Activated naive CD8-positive, alpha-beta T cell treated with anti-CD3 and anti-CD28 coated beads, Interleukin-2, amount 10 ng/mL, durations not matched to agents 7 days and 5 days (primary cell): ENCODE measurements around the gene PDX1. TPM values are rescaled to one million over a fixed set of nuclear protein-coding genes. Genes with fewer than 3 reads are reported as not detected.

Experiments
- ATAC-seq: fragments of 150-1000 bp; cut with Tn5 transposase; one replicate; pipeline ENCODE4 v1.10.0; 2021; ENCODE audit warnings: low read depth, moderate library complexity
- POLR2A ChIA-PET: fragments of 350-600 bp; sonication (Branson Sonifier 250); formaldehyde crosslinking; loops from one replicate; lab custom pipeline; 2021; ENCODE audit warnings: antibody characterized with exemption; lab: Charles Lee
- DNase-seq: peaks from one replicate; pipeline ENCODE4 v3.0.0; 2021
- H3K27ac Mint-ChIP-seq: one replicate; pipeline ENCODE4 v1.8.0; 2022; ENCODE audit warnings: mild to moderate bottlenecking, mixed read lengths
- H3K27me3 Mint-ChIP-seq: one replicate; pipeline ENCODE4 v1.8.0; 2022; ENCODE audit warnings: mild to moderate bottlenecking, moderate library complexity, mixed read lengths
- H3K36me3 Mint-ChIP-seq: one replicate; pipeline ENCODE4 v1.8.0; 2021; ENCODE audit warnings: mild to moderate bottlenecking, mixed read lengths
- H3K4me1 Mint-ChIP-seq: one replicate; pipeline ENCODE4 v1.8.0; 2021; ENCODE audit warnings: mixed read lengths
- H3K4me3 Mint-ChIP-seq: one replicate; pipeline ENCODE4 v1.8.0; 2022; ENCODE audit warnings: mild to moderate bottlenecking, moderate library complexity, mixed read lengths
- H3K9me3 Mint-ChIP-seq: one replicate; pipeline ENCODE4 v1.8.0; 2021; ENCODE audit warnings: mixed read lengths
- total RNA-seq, 2 experiments: library from RNA; stranded (reverse); gene quantifications; one replicate each; pipeline ENCODE4 v1.2.3, GENCODE V29; 2021

The PDX1 gene
- total RNA-seq, 2 experiments from 2014 or later: not detected

DNA sequence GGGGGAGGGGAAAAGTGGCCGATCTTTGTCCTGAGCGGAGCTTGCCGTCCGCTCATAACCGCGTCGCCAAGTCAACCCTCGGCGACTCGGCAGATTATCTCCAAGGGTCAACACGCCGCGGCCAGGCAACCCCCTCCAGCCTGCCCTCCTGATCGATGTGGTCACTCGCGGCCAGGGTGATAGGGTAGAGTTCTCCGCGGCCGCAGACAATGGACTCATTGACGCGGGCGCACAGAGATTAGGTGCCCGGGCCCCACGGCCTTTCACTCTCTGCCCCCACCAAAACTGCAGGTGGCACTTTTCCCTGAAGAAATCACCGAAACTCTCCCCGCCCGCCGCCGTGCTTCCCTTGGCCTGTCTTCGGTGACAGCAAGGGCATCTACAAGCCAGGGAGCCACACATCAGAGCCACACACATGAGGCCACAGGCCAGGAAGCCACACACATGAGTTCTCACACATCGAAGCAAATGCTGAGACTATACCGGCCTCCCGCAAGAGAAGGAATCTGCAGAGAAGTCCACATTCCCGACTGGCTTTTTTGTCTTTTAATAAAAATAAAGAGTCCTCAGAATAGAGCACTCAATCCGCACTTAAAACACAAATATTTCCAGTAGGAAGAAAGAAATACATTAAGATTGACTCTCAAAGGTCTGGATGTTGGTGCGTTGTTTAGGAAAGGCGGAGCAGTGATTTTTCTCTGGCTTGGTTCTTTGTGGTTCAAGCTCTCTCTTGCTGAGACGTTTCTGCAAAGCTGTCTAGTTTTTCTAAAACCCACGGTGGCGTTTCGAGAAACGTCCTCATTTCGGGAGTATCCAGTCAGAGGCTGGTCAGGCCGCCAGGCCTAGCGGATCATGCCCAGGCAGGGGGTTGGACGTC, 1.5 kb upstream of the PDX1 start:
- no peak overlapping the region for H3K27ac Mint-ChIP-seq
- H3K9me3 Mint-ChIP-seq: no peaks in the 10 kb centered on the region
- DNase-seq (no peak), ATAC-seq (no peak)
- peak overlapping the region; percentile 16 for H3K4me3 Mint-ChIP-seq
- POLR2A ChIA-PET: no interaction called here
- peaks cover 11% of the 10 kb centered on the region for H3K4me1 Mint-ChIP-seq
- no peaks in the 10 kb centered on the region for H3K36me3 Mint-ChIP-seq
- H3K27me3 Mint-ChIP-seq: peaks cover 82% of the 10 kb centered on the region

DNA sequence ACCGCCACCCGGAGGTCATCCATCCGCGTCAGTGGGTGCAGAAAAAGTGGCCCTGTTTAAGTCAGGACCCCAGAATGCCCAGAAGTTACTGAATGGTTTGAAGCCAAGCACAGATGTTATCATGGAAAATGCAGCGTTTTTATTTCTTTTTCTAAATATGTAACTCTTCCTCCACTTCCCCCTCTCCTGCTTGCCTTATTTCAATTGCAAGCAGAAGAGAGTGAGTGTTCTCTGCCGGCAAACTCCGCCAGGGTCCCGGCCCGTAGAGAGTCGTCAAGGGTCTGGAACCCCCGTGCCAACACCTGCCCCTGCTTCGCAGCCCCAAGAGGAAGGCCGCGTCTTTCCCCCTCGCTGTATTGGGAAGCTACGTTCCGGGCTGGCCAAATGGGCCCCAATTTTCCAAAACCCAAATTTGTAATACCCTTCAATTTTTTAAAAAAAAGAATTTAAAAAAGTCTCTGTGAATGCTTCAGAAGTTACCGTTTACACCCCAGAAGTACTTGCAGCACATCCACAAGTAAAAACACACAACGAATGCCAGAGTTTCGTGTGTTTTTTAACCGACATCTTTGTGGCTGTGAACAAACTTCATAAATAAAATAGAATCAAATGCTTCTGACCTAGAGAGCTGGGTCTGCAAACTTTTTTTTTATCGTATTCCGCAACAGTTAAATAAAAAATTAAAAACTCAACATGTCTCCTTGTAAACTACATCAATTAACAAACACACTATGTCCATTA, 712 bp upstream of the PDX1 start:
- Mint-ChIP-seq H3K36me3 (no peaks in the 10 kb centered on the region), H3K9me3 (no peaks in the 10 kb centered on the region), H3K4me3 (no peak overlapping the region), H3K4me1 (peaks cover 11% of the 10 kb centered on the region), H3K27me3 (peaks cover 82% of the 10 kb centered on the region), H3K27ac (no peak overlapping the region)
- POLR2A ChIA-PET: no interaction called here
- ATAC-seq (no peak), DNase-seq (no peak)

DNA sequence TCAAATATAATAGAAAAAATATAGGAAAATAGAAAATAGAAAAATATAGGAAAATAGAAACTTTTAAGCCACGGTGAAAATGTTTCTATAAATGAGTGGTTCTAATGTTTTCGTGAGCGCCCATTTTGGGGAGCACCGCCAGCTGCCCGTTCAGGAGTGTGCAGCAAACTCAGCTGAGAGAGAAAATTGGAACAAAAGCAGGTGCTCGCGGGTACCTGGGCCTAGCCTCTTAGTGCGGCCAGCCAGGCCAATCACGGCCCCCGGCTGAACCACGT, 204 bp upstream of the PDX1 start:
- Mint-ChIP-seq H3K4me3 (no peak overlapping the region), H3K4me1 (peaks cover 11% of the 10 kb centered on the region), H3K27ac (no peak overlapping the region), H3K36me3 (peaks cover 2% of the 10 kb centered on the region), H3K27me3 (peaks cover 82% of the 10 kb centered on the region), H3K9me3 (no peaks in the 10 kb centered on the region)
- ATAC-seq (no peak), DNase-seq (no peak)
- POLR2A ChIA-PET: no interaction called here

DNA sequence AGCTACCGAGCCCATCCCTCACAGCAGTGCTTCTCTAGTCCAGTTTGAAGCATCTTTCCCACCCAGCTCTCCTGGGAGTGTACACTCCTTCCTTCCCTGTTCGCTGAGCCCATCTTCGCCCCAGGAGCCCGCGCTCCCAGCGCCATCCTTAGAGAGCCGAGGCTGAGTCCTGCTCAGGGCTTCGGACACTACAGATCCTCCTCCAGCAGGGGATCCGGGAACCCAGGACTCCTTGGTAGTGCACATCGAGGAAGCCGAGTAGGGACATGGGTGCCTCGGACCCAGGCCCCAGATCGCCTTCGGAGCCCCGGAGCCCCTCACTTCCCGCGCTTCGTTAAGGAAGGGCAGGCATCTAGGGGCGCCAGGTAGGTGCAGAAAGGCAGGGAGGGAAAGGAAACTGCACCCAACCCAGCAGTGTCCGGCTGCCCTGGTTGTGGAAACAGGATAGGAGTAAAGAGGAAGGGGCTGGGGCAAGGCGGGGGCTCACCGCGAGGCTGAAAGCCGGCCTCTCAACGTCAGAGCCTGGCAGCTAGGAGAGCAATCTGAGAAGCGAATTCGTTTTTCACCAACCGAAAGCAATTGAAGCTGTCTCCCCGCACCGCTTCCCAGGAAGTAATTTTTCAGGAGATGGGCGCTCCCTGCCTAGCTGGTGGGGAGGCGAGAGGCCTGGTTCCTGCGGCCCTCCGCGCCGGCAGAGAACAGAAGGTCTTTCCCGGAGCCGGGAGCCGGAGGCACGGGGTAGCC, 1.0 kb downstream of the PDX1 start:
- no peak for ATAC-seq
- Mint-ChIP-seq H3K27ac (peak overlapping the region; percentile 25), H3K4me1 (peaks cover 11% of the 10 kb centered on the region), H3K27me3 (peaks cover 83% of the 10 kb centered on the region), H3K4me3 (peak overlapping the region; percentile 66), H3K9me3 (no peaks in the 10 kb centered on the region), H3K36me3 (peaks cover 2% of the 10 kb centered on the region)
- POLR2A ChIA-PET: no interaction called here
- DNase-seq: peak; percentile 49

DNA sequence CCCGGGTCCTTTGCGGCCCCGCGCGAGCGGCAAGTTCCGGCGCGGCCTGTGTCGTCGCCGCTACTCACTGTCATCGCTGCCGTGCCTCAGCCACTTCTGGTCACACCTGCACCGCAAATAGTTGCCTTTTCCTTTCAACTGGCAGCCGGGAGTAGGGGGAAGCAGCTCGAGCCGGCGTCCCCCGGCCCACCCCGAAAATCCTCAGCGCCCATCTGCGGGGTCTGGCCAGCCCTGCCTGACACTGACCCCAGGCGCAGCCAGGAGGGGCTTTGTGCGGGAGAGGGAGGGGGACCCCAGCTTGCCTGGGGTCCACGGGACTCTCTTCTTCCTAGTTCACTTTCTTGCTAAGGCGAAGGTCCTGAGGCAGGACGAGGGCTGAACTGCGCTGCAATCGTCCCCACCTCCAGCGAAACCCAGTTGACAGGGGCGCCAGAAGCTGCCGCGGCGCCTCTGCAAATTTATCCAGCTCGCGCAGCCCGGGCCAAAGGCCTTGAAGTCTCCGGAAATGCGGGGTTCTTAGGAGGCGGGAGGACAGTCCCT, 1.7 kb downstream of the PDX1 start:
- POLR2A ChIA-PET: no interaction called here
- Mint-ChIP-seq H3K9me3 (no peaks in the 10 kb centered on the region), H3K36me3 (peaks cover 2% of the 10 kb centered on the region), H3K4me1 (peaks cover 12% of the 10 kb centered on the region), H3K27ac (no peak overlapping the region), H3K27me3 (peaks cover 86% of the 10 kb centered on the region), H3K4me3 (peak overlapping the region; percentile 66)
- no peak for ATAC-seq
- DNase-seq: no peak

DNA sequence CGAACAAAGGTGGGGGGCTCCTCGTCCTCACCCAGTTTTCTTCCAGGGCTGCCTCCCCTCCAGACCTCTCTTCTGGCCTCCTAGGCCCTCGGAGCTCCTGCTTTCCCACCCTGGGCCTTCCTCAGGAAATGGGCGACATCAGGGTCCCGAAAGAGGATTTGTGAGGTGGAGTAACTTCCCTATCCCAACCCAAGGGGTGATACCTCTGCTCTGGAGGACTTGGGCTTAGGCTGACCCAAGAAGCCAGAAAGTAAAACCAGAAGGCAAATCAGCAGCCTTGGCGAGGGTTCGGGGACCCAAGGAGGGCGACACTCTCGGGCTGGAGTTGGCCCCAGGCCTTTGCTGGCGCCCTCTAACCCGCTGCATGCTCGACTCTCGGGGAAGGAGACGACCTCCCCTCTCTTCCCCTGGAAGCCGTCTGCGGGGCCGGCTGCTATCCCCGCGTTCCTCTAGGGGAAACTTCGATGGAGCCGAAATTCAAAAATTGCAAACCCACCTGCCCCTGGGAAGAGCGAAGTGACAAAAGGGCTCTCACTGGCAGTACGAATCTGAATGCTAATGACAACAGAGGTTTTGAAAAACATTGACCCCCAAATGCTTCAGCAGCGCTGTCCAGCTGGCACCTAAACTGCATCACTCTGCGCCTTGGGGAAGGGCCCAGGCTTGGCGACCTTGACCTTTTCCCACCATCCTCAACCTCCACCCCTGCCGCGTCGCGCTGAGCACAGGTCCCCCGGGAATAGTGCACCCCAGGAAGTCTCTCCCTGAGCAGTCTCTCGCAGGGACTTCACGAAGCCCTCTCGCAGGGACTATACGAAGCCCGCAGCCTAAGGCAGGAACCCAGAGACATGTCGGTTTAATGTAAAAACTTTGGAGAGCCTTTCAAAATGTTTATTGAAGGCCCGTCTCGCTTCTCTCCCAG, 2.4 kb downstream of the PDX1 start:
- peaks cover 2% of the 10 kb centered on the region for H3K36me3 Mint-ChIP-seq
- H3K4me3 Mint-ChIP-seq: no peak overlapping the region
- H3K27ac Mint-ChIP-seq: no peak overlapping the region
- ATAC-seq (no peak), DNase-seq (peak; percentile 33)
- peaks cover 86% of the 10 kb centered on the region for H3K27me3 Mint-ChIP-seq
- H3K4me1 Mint-ChIP-seq: peaks cover 16% of the 10 kb centered on the region
- POLR2A ChIA-PET: no interaction called here
- H3K9me3 Mint-ChIP-seq: no peaks in the 10 kb centered on the region

DNA sequence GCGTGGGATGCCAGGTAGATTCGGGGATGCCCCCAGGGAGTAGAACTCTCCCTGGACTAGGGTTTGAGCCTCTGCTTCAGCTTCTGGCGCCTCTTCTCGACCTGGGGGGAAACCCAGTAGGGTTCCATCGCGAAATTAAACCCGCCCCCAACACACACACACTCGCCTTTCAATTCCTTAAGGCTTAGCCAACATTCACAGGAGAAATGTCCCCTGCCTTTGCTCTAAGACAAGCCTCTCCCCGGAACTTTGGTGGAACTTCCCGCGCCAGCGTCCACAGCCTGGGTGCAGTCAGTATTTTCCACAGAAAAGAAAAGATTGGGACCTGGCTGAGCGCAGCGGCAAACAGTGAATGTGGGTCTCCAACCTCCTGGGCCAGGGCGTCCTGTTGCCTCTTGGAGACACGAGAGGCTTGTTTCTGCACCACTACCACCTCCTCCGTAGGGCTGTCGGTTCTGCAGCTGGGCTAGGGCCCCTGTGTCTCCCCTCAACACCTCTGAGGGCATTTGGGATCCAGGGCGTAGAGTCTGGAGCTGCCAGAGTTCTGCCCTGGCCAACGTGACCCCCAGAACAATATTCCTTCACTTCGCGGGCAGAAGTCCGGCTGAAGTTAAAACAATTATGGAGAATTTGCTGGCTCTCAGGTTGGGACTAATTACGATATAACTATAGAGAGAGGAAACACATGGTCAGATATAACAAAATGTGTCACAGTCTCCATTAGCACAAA, 3.2 kb downstream of the PDX1 start:
- H3K27ac Mint-ChIP-seq: no peak overlapping the region
- ATAC-seq: no peak
- peaks cover 2% of the 10 kb centered on the region for H3K9me3 Mint-ChIP-seq
- peaks cover 18% of the 10 kb centered on the region for H3K4me1 Mint-ChIP-seq
- H3K27me3 Mint-ChIP-seq: peaks cover 86% of the 10 kb centered on the region
- no peak overlapping the region for H3K4me3 Mint-ChIP-seq
- POLR2A ChIA-PET: no interaction called here
- H3K36me3 Mint-ChIP-seq: peaks cover 2% of the 10 kb centered on the region
- no peak for DNase-seq

DNA sequence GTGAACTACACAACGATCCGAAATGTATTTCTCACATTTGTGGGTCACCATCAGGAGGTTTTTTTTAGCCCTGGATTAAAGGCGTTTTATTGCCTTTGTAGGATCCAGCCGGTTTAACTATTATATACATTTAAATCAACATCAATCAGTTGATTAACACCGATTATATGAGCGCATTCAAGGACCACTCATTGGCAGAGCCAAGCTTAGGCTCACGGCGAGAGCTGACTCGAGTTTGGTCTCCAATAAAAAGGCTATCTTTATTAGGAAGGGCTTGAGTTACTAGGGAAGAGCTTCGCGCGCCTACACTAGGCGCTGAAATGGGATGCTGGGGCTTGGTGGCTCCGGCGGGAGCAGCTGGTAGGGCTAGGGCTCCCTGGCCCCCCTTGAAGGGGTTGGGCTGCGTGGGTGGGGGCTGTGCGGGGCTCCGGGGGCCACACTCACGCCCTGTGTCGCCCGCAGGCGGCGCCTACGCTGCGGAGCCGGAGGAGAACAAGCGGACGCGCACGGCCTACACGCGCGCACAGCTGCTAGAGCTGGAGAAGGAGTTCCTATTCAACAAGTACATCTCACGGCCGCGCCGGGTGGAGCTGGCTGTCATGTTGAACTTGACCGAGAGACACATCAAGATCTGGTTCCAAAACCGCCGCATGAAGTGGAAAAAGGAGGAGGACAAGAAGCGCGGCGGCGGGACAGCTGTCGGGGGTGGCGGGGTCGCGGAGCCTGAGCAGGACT, 4.2 kb downstream of the PDX1 start:
- ATAC-seq (no peak), DNase-seq (peak; percentile 41)
- Mint-ChIP-seq H3K27me3 (peaks cover 86% of the 10 kb centered on the region), H3K4me3 (no peak overlapping the region), H3K36me3 (peaks cover 2% of the 10 kb centered on the region), H3K4me1 (peaks cover 17% of the 10 kb centered on the region), H3K9me3 (peaks cover 2% of the 10 kb centered on the region), H3K27ac (peak overlapping the region; percentile 16)
- POLR2A ChIA-PET: no interaction called here

DNA sequence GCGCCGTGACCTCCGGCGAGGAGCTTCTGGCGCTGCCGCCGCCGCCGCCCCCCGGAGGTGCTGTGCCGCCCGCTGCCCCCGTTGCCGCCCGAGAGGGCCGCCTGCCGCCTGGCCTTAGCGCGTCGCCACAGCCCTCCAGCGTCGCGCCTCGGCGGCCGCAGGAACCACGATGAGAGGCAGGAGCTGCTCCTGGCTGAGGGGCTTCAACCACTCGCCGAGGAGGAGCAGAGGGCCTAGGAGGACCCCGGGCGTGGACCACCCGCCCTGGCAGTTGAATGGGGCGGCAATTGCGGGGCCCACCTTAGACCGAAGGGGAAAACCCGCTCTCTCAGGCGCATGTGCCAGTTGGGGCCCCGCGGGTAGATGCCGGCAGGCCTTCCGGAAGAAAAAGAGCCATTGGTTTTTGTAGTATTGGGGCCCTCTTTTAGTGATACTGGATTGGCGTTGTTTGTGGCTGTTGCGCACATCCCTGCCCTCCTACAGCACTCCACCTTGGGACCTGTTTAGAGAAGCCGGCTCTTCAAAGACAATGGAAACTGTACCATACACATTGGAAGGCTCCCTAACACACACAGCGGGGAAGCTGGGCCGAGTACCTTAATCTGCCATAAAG, 4.8 kb downstream of the PDX1 start:
- POLR2A ChIA-PET: no interaction called here
- no peak overlapping the region for H3K4me3 Mint-ChIP-seq
- DNase-seq (peak; percentile 33), ATAC-seq (no peak)
- H3K9me3 Mint-ChIP-seq: peaks cover 2% of the 10 kb centered on the region
- H3K4me1 Mint-ChIP-seq: peaks cover 17% of the 10 kb centered on the region
- no peak overlapping the region for H3K27ac Mint-ChIP-seq
- H3K36me3 Mint-ChIP-seq: peaks cover 2% of the 10 kb centered on the region
- peaks cover 86% of the 10 kb centered on the region for H3K27me3 Mint-ChIP-seq

DNA sequence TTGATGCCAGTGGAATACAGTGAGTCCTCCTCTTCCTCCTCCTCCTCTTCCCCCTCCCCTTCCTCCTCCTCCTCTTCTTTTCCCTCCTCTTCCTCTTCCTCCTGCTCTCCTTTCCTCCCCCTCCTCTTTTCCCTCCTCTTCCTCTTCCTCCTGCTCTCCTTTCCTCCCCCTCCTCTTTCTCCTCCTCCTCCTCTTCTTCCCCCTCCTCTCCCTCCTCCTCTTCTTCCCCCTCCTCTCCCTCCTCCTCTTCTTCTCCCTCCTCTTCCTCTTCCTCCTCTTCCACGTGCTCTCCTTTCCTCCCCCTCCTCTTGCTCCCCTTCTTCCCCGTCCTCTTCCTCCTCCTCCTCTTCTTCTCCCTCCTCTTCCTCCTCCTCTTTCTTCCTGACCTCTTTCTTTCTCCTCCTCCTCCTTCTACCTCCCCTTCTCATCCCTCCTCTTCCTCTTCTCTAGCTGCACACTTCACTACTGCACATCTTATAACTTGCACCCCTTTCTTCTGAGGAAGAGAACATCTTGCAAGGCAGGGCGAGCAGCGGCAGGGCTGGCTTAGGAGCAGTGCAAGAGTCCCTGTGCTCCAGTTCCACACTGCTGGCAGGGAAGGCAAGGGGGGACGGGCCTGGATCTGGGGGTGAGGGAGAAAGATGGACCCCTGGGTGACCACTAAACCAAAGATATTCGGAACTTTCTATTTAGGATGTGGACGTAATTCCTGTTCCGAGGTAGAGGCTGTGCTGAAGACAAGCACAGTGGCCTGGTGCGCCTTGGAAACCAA, 5.6 kb downstream of the PDX1 start:
- peaks cover 91% of the 10 kb centered on the region for H3K27me3 Mint-ChIP-seq
- H3K36me3 Mint-ChIP-seq: peaks cover 2% of the 10 kb centered on the region
- H3K4me1 Mint-ChIP-seq: peaks cover 17% of the 10 kb centered on the region
- no peak overlapping the region for H3K4me3 Mint-ChIP-seq
- POLR2A ChIA-PET: no interaction called here
- peaks cover 2% of the 10 kb centered on the region for H3K9me3 Mint-ChIP-seq
- no peak overlapping the region for H3K27ac Mint-ChIP-seq
- DNase-seq: no peak
- ATAC-seq: no peak
